WTC11 (cell line): ENCODE results near the gene NPEPL1. TPM values are rescaled to one million over a fixed set of nuclear protein-coding genes. Genes with fewer than 3 reads are reported as not detected.
A peak's percentile ranks its signal among the peaks of the same experiment; 100 is the strongest.

Experiments
- ATF1 ChIP-seq: sonication (generic); formaldehyde crosslinking; IDR thresholded peaks from 2 replicates; pipeline ENCODE4 v1.8.1; 2023; ENCODE audit warnings: mild to moderate bottlenecking, moderate library complexity, missing genetic modification reagents
- ATF3 ChIP-seq: sonication (generic); formaldehyde crosslinking; conservative IDR thresholded peaks from 2 replicates; pipeline ENCODE4 v1.8.1; 2022; ENCODE audit warnings: mild to moderate bottlenecking, missing genetic modification reagents
- CDX4 ChIP-seq: fragments of 250-450 bp; sonication (Bioruptor Pico); IDR thresholded peaks from 2 replicates; pipeline ENCODE4 v1.9.0; 2021; ENCODE audit warnings: moderate library complexity, mild to moderate bottlenecking, inconsistent platforms, borderline replicate concordance
- CTCF ChIP-seq: fragments of 200-600 bp; IDR thresholded peaks from 2 replicates; pipeline ENCODE4 v1.8.0; 2022; ENCODE audit warnings: antibody characterized with exemption
- E2F4 ChIP-seq: sonication (generic); formaldehyde crosslinking; IDR thresholded peaks from 2 replicates; pipeline ENCODE4 v1.8.1; 2022; ENCODE audit warnings: low read depth, mild to moderate bottlenecking, moderate library complexity, missing genetic modification reagents, borderline replicate concordance
- E2F5 ChIP-seq: sonication (generic); formaldehyde crosslinking; IDR thresholded peaks from 2 replicates; pipeline ENCODE4 v1.8.1; 2022; ENCODE audit warnings: mild to moderate bottlenecking, moderate library complexity, missing genetic modification reagents
- EMX1 ChIP-seq: fragments of 250-450 bp; sonication (Bioruptor Pico); IDR thresholded peaks from 2 replicates; pipeline ENCODE4 v1.8.0; 2021; ENCODE audit warnings: mild to moderate bottlenecking
- FOXP1 ChIP-seq: sonication (generic); formaldehyde crosslinking; IDR thresholded peaks from 2 replicates; pipeline ENCODE4 v1.8.0; 2022; ENCODE audit warnings: missing genetic modification reagents, mild to moderate bottlenecking, moderate library complexity, borderline replicate concordance
- KAT7 ChIP-seq: sonication (generic); formaldehyde crosslinking; IDR thresholded peaks from 2 replicates; pipeline ENCODE4 v1.8.1; 2023; ENCODE audit warnings: missing genetic modification reagents, mild to moderate bottlenecking, borderline replicate concordance
- MAX ChIP-seq: sonication (generic); formaldehyde crosslinking; IDR thresholded peaks from 2 replicates; pipeline ENCODE4 v1.8.0; 2022; ENCODE audit warnings: mild to moderate bottlenecking, missing genetic modification reagents
- NFE2L1 ChIP-seq: sonication (generic); formaldehyde crosslinking; IDR thresholded peaks from 2 replicates; pipeline ENCODE4 v1.8.1; 2023; ENCODE audit warnings: missing genetic modification reagents
- PRRX2 ChIP-seq: fragments of 250-450 bp; sonication (Bioruptor Pico); IDR thresholded peaks from 2 replicates; pipeline ENCODE4 v1.8.0; 2021; ENCODE audit warnings: mild to moderate bottlenecking
- RELA ChIP-seq: sonication (generic); formaldehyde crosslinking; IDR thresholded peaks from 2 replicates; pipeline ENCODE4 v1.8.1; 2022; ENCODE audit warnings: missing genetic modification reagents, mild to moderate bottlenecking, borderline replicate concordance
- SMAD4 ChIP-seq: sonication (generic); formaldehyde crosslinking; IDR thresholded peaks from 2 replicates; pipeline ENCODE4 v1.8.0; 2022; ENCODE audit warnings: mild to moderate bottlenecking, missing genetic modification reagents
- SP1 ChIP-seq: sonication (generic); formaldehyde crosslinking; conservative IDR thresholded peaks from 2 replicates; pipeline ENCODE4 v1.8.1; 2022; ENCODE audit warnings: missing genetic modification reagents
- TCF7 ChIP-seq: sonication (generic); formaldehyde crosslinking; IDR thresholded peaks from 2 replicates; pipeline ENCODE4 v1.8.0; 2022; ENCODE audit warnings: mild to moderate bottlenecking, low read depth, missing genetic modification reagents, moderate library complexity
- TEAD4 ChIP-seq: sonication (generic); formaldehyde crosslinking; IDR thresholded peaks from 2 replicates; pipeline ENCODE4 v1.8.0; 2022; ENCODE audit warnings: mild to moderate bottlenecking, missing genetic modification reagents
- TP53 ChIP-seq: sonication (generic); formaldehyde crosslinking; IDR thresholded peaks from 2 replicates; pipeline ENCODE4 v1.8.1; 2023; ENCODE audit warnings: mild to moderate bottlenecking, missing genetic modification reagents
- USF2 ChIP-seq: sonication (generic); formaldehyde crosslinking; IDR thresholded peaks from 2 replicates; pipeline ENCODE4 v1.8.1; 2023; ENCODE audit warnings: mild to moderate bottlenecking, missing genetic modification reagents, moderate library complexity
- ZNF232 ChIP-seq: sonication (generic); formaldehyde crosslinking; IDR thresholded peaks from 2 replicates; pipeline ENCODE4 v1.8.0; 2022; ENCODE audit warnings: mild to moderate bottlenecking, missing genetic modification reagents
- ZNF263 ChIP-seq: sonication (generic); formaldehyde crosslinking; IDR thresholded peaks from 2 replicates; pipeline ENCODE4 v1.8.1; 2022; ENCODE audit warnings: low read depth, mild to moderate bottlenecking, moderate library complexity, missing genetic modification reagents
- ZNF281 ChIP-seq: sonication (generic); formaldehyde crosslinking; IDR thresholded peaks from 2 replicates; pipeline ENCODE4 v1.8.0; 2023; ENCODE audit warnings: mild to moderate bottlenecking, missing genetic modification reagents
- ZNF512 ChIP-seq: sonication (generic); formaldehyde crosslinking; IDR thresholded peaks from 2 replicates; pipeline ENCODE4 v1.8.1; 2022; ENCODE audit warnings: missing genetic modification reagents, borderline replicate concordance
- ZSCAN18 ChIP-seq: fragments of 250-450 bp; sonication (Bioruptor Pico); IDR thresholded peaks from 2 replicates; pipeline ENCODE4 v2.1.2; 2022; ENCODE audit warnings: mild to moderate bottlenecking, moderate library complexity
- total RNA-seq: library from RNA; stranded (reverse); gene quantifications from 3 replicates; pipeline ENCODE4 v1.2.3, GENCODE V29; 2021

The NPEPL1 gene
- total RNA-seq, 1 experiment from 2014 or later: 39.9 TPM

- TF ChIP-seq ZNF281 (CRISPR knock-in tag) (peak; percentile 87; the same call in 1 of the 2 replicates), KAT7 (CRISPR knock-in tag) (0 out of 2 replicates have a peak, but pooled peaks have one; percentile 50), ZNF232 (CRISPR knock-in tag) (peak; percentile 89), RELA (CRISPR knock-in tag) (peak; percentile 52; the same call in 1 of the 2 replicates), SMAD4 (no peak), EMX1 (0 out of 2 replicates have a peak, but pooled peaks have one; percentile 18), CTCF (peak; percentile 42), TP53 (CRISPR knock-in tag) (peak; percentile 96), ZNF512 (CRISPR knock-in tag) (no peak), NFE2L1 (CRISPR knock-in tag) (no peak), PRRX2 (CRISPR knock-in tag) (0 out of 2 replicates have a peak, but pooled peaks have one; percentile 60), SP1 (peak; percentile 74; the same call in 1 of the 2 replicates), E2F4 (CRISPR knock-in tag) (no peak), CDX4 (CRISPR knock-in tag) (no peak), ZSCAN18 (CRISPR knock-in tag) (no peak), ATF3 (no peak), ZNF263 (CRISPR knock-in tag) (peak; percentile 100), MAX (CRISPR knock-in tag) (peak; percentile 65; the same call in 1 of the 2 replicates), E2F5 (CRISPR knock-in tag) (0 out of 2 replicates have a peak, but pooled peaks have one; percentile 70), TEAD4 (0 out of 2 replicates have a peak, but pooled peaks have one; percentile 8), TCF7 (CRISPR knock-in tag) (no peak), FOXP1 (CRISPR knock-in tag) (peak; percentile 97), ATF1 (CRISPR knock-in tag) (no peak), USF2 (CRISPR knock-in tag) (peak; percentile 52; the same call in 1 of the 2 replicates)
Observed at GRCh38 chr20:58650776-58651558, 41.6 kb upstream of the NPEPL1 start, which contains the start of gene STX16 (continued).
